HEK293 (cell line): ENCODE data around the gene RIN1.

Source experiments
- BCL6B ChIP-seq: fragments of 450-650 bp; formaldehyde crosslinking; IDR thresholded peaks from 2 replicates; pipeline ENCODE4 v1.5.1; 2017; ENCODE audit warnings: missing biosample characterization, missing genetic modification characterization
- EGR2 ChIP-seq: fragments of 450-650 bp; formaldehyde crosslinking; IDR thresholded peaks from 2 replicates; pipeline ENCODE4 v1.5.1; 2016; ENCODE audit warnings: low read depth, missing biosample characterization, missing genetic modification characterization
- ELK4 ChIP-seq: IDR thresholded peaks from 2 replicates; pipeline ENCODE4 v1.6.1; 2011; ENCODE audit warnings: mild to moderate bottlenecking, low read depth, low read length, borderline replicate concordance
- GLI2 ChIP-seq: fragments of 450-650 bp; formaldehyde crosslinking; IDR thresholded peaks from 2 replicates; pipeline ENCODE4; 2017; ENCODE audit warnings: missing biosample characterization, missing genetic modification characterization, low read depth, borderline replicate concordance
- GLI4 ChIP-seq: fragments of 450-650 bp; formaldehyde crosslinking; IDR thresholded peaks from 2 replicates; pipeline ENCODE4 v1.5.1; 2016; ENCODE audit warnings: missing biosample characterization, missing genetic modification characterization
- KLF10 ChIP-seq: fragments of 450-650 bp; IDR thresholded peaks from 2 replicates; pipeline ENCODE4 v1.5.1; 2018; ENCODE audit warnings: missing biosample characterization, mild to moderate bottlenecking, missing genetic modification characterization
- MZF1 ChIP-seq: fragments of 450-650 bp; formaldehyde crosslinking; IDR thresholded peaks from 2 replicates; pipeline ENCODE4 v1.5.1; 2017; ENCODE audit warnings: missing biosample characterization, missing genetic modification characterization, borderline replicate concordance
- PATZ1 ChIP-seq: fragments of 450-650 bp; formaldehyde crosslinking; IDR thresholded peaks from 2 replicates; pipeline ENCODE4 v1.5.1; 2016; ENCODE audit warnings: missing biosample characterization, missing genetic modification characterization
- REPIN1 ChIP-seq: fragments of 450-650 bp; formaldehyde crosslinking; IDR thresholded peaks from 2 replicates; pipeline ENCODE4 v1.5.1; 2017; ENCODE audit warnings: missing biosample characterization, missing genetic modification characterization, low read depth
- SP3 ChIP-seq: fragments of 450-650 bp; formaldehyde crosslinking; IDR thresholded peaks from 2 replicates; pipeline ENCODE4 v1.5.1; 2016; ENCODE audit warnings: missing biosample characterization, missing genetic modification characterization
- ZBTB10 ChIP-seq: fragments of 450-650 bp; formaldehyde crosslinking; IDR thresholded peaks from 2 replicates; pipeline ENCODE4 v1.5.1; 2016; ENCODE audit warnings: missing biosample characterization, missing genetic modification characterization
- ZBTB49 ChIP-seq: fragments of 450-650 bp; formaldehyde crosslinking; IDR thresholded peaks from 2 replicates; pipeline ENCODE4 v1.5.1; 2016; ENCODE audit warnings: missing biosample characterization, missing genetic modification characterization, low read depth
- ZNF221 ChIP-seq: fragments of 450-650 bp; formaldehyde crosslinking; IDR thresholded peaks from 2 replicates; pipeline ENCODE4 v1.5.1; 2017; ENCODE audit warnings: missing biosample characterization, missing genetic modification characterization, borderline replicate concordance
- ZNF248 ChIP-seq: fragments of 450-650 bp; formaldehyde crosslinking; IDR thresholded peaks from 2 replicates; pipeline ENCODE4 v1.5.1; 2017; ENCODE audit warnings: missing biosample characterization, missing genetic modification characterization
- ZNF335 ChIP-seq: fragments of 450-650 bp; formaldehyde crosslinking; conservative IDR thresholded peaks from 2 replicates; pipeline ENCODE4 v1.5.1; 2016; ENCODE audit warnings: missing biosample characterization, missing genetic modification characterization
- ZNF423 ChIP-seq: fragments of 450-650 bp; formaldehyde crosslinking; IDR thresholded peaks from 2 replicates; pipeline ENCODE4 v1.5.1; 2016; ENCODE audit warnings: missing biosample characterization, missing genetic modification characterization
- ZNF426 ChIP-seq: fragments of 450-650 bp; formaldehyde crosslinking; IDR thresholded peaks from 2 replicates; pipeline ENCODE4 v1.5.1; 2017; ENCODE audit warnings: missing biosample characterization, missing genetic modification characterization, mild to moderate bottlenecking, inconsistent platforms, moderate library complexity
- ZNF555 ChIP-seq: fragments of 450-650 bp; formaldehyde crosslinking; conservative IDR thresholded peaks from 2 replicates; pipeline ENCODE4 v1.5.1; 2017; ENCODE audit warnings: missing biosample characterization, mild to moderate bottlenecking, missing genetic modification characterization, inconsistent platforms
- ZNF600 ChIP-seq: fragments of 450-650 bp; formaldehyde crosslinking; IDR thresholded peaks from 2 replicates; pipeline ENCODE4 v1.5.1; 2016; ENCODE audit warnings: missing biosample characterization, missing genetic modification characterization
- ZNF610 ChIP-seq: fragments of 450-650 bp; formaldehyde crosslinking; IDR thresholded peaks from 2 replicates; pipeline ENCODE4 v1.5.1; 2016; ENCODE audit warnings: missing biosample characterization, missing genetic modification characterization, borderline replicate concordance
- TF ChIP-seq, protein P1 (sequence below): fragments of 450-650 bp; formaldehyde crosslinking; IDR thresholded peaks from 2 replicates; pipeline ENCODE4; 2016; ENCODE audit warnings: missing biosample characterization, missing genetic modification characterization
- TF ChIP-seq, protein P2 (sequence below): fragments of 450-650 bp; formaldehyde crosslinking; IDR thresholded peaks from 2 replicates; pipeline ENCODE4 v1.5.1; 2016; ENCODE audit warnings: missing biosample characterization, missing genetic modification characterization
- TF ChIP-seq, protein P3 (sequence below): fragments of 450-650 bp; formaldehyde crosslinking; IDR thresholded peaks from 2 replicates; pipeline ENCODE4 v1.5.1; 2016; ENCODE audit warnings: missing biosample characterization, missing genetic modification characterization
- TF ChIP-seq, protein P4 (sequence below): fragments of 450-650 bp; formaldehyde crosslinking; IDR thresholded peaks from 2 replicates; pipeline ENCODE4 v1.5.1; 2017; ENCODE audit warnings: missing biosample characterization, missing genetic modification characterization

RIN1 gene

DNA sequence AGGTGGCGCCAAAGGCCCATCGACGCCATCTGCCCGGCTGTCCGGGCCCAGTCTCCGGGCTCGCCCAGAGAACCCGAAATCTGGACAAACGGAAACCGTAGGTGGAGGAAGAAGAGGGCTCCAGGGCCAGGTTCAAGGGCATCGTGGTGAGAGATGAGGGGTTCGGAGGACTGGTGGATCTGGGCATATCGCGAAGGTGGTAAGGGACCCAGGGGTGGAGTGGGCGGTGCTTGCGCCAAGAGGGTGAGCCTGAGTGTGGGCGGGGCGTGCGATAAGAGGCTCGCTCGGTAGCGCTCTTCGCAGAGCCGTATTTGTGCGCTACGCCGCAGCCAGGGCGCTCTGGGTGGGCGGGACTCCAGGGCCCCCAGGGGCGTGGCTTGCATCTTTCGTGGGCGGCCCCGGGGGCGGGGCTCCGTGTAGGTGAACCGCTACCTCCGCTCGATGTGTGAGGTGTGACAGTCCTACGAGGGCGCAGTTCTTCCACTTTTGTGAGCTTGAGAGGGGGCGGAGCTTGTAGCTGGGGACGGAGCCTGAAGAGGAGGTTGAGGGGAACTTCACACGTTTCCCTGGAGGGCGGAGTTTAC is 24.2 kb downstream of the RIN1 start (continued):
- TF ChIP-seq ZBTB10 (tag by site-specific recombination) (peak; percentile 80), GLI4 (tag by site-specific recombination) (no peak), ZBTB49 (tag by site-specific recombination) (no peak), ZNF423 (tag by site-specific recombination) (peak; percentile 96), KLF10 (tag by site-specific recombination) (peak; percentile 29; the same call in 1 of the 2 replicates), ZNF426 (no peak), BCL6B (tag by site-specific recombination) (no peak), MZF1 (tag by site-specific recombination) (no peak), PATZ1 (tag by site-specific recombination) (peak; percentile 83), ZNF221 (tag by site-specific recombination) (no peak), SP3 (tag by site-specific recombination) (peak; percentile 94), ZNF610 (tag by site-specific recombination) (0 out of 2 replicates have a peak, but pooled peaks have one; percentile 32), ZNF600 (tag by site-specific recombination) (peak; percentile 68), REPIN1 (tag by site-specific recombination) (no peak), ZNF248 (tag by site-specific recombination) (no peak), ZNF555 (tag by site-specific recombination) (no peak), GLI2 (tag by site-specific recombination) (no peak), ZNF335 (tag by site-specific recombination) (peak; percentile 91), EGR2 (peak; percentile 96), ELK4 (no peak)
- TF ChIP-seq, protein P1, sequence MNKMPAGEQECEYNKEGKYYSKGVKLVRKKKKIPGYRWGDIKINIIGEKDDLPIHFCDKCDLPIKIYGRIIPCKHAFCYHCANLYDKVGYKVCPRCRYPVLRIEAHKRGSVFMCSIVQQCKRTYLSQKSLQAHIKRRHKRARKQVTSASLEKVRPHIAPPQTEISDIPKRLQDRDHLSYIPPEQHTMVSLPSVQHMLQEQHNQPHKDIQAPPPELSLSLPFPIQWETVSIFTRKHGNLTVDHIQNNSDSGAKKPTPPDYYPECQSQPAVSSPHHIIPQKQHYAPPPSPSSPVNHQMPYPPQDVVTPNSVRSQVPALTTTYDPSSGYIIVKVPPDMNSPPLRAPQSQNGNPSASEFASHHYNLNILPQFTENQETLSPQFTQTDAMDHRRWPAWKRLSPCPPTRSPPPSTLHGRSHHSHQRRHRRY, result no peak
- TF ChIP-seq, protein P2, sequence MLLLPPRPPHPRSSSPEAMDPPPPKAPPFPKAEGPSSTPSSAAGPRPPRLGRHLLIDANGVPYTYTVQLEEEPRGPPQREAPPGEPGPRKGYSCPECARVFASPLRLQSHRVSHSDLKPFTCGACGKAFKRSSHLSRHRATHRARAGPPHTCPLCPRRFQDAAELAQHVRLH, result 0 out of 2 replicates have a peak, but pooled peaks have one; percentile 22
- TF ChIP-seq, protein P3, sequence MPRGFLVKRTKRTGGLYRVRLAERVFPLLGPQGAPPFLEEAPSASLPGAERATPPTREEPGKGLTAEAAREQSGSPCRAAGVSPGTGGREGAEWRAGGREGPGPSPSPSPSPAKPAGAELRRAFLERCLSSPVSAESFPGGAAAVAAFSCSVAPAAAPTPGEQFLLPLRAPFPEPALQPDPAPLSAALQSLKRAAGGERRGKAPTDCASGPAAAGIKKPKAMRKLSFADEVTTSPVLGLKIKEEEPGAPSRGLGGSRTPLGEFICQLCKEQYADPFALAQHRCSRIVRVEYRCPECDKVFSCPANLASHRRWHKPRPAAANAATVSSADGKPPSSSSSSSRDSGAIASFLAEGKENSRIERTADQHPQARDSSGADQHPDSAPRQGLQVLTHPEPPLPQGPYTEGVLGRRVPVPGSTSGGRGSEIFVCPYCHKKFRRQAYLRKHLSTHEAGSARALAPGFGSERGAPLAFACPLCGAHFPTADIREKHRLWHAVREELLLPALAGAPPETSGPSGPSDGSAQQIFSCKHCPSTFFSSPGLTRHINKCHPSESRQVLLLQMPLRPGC (tag by site-specific recombination), result no peak
- TF ChIP-seq, protein P4, sequence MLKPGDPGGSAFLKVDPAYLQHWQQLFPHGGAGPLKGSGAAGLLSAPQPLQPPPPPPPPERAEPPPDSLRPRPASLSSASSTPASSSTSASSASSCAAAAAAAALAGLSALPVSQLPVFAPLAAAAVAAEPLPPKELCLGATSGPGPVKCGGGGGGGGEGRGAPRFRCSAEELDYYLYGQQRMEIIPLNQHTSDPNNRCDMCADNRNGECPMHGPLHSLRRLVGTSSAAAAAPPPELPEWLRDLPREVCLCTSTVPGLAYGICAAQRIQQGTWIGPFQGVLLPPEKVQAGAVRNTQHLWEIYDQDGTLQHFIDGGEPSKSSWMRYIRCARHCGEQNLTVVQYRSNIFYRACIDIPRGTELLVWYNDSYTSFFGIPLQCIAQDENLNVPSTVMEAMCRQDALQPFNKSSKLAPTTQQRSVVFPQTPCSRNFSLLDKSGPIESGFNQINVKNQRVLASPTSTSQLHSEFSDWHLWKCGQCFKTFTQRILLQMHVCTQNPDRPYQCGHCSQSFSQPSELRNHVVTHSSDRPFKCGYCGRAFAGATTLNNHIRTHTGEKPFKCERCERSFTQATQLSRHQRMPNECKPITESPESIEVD, result no peak
